Esophagus muscularis mucosa (tissue), 4 donors: ENCODE results near the gene GALR2. TPM values are rescaled to one million over a fixed set of nuclear protein-coding genes. Genes with fewer than 3 reads are reported as not detected.

Source experiments
- DNase-seq: peaks from one replicate; pipeline ENCODE4 v3.0.0-alpha.2; 2017; ENCODE audit errors: extremely low spot score
- H3K27ac ChIP-seq, 4 donors: fragments of 200-600 bp; sonication (generic); replicated peaks in 1 of 4; 1 replicate in 3 of 4; 2 replicates in 1 of 4; pipeline ENCODE4 v1.5.1; 2016 to 2019; ENCODE audit warnings: mild to moderate bottlenecking in 1 of 4
- H3K27me3 ChIP-seq, 4 donors: fragments of 200-600 bp; sonication (generic); one replicate each; pipeline versions ENCODE4 v1.5.1 to v1.6.0; 2016 to 2019
- H3K36me3 ChIP-seq, 4 donors: fragments of 200-600 bp; sonication (generic); one replicate each; pipeline ENCODE4 v1.5.1; 2016 to 2019
- H3K4me1 ChIP-seq, 4 donors: fragments of 200-600 bp; sonication (generic); one replicate each; pipeline ENCODE4 v1.5.1; 2016 to 2019
- H3K4me3 ChIP-seq, 4 donors: fragments of 200-600 bp; sonication (generic); 1 replicate in 2 of 4; 2 replicates in 2 of 4; pipeline ENCODE4 v1.5.1; 2016 to 2019; ENCODE audit warnings: mild to moderate bottlenecking in 4 of 4, moderate library complexity in 1 of 4
- H3K9me3 ChIP-seq, 4 donors: fragments of 200-600 bp; sonication (generic); 1 replicate in 3 of 4; 2 replicates in 1 of 4; pipeline ENCODE4 v1.5.1; 2016 to 2019
- EP300 ChIP-seq: sonication (generic); formaldehyde crosslinking; IDR thresholded peaks from one replicate; pipeline ENCODE4 v1.6.1; 2017; ENCODE audit warnings: antibody characterized with exemption
- POLR2A ChIP-seq: fragments of 450-650 bp; IDR thresholded peaks from one replicate; pipeline ENCODE4 v1.6.1; 2017; ENCODE audit warnings: antibody characterized with exemption, moderate library complexity, mild to moderate bottlenecking, low read depth
- POLR2AphosphoS5 ChIP-seq, 2 donors: sonication (generic); formaldehyde crosslinking; IDR thresholded peaks; one replicate each; pipeline ENCODE4 v1.6.1; 2017; ENCODE audit warnings: antibody characterized with exemption in 2 of 2
- WGBS: methylation state at CpG from one replicate; pipeline ENCODE4 v1.1.5; 2018; 5-methylcytosine and 5-hydroxymethylcytosine counted together
- intact Hi-C: fragments of 100-400 bp; cut with DNase I; formaldehyde crosslinking; loops from one replicate; pipeline ENCODE4 v1.15.1; 2023
- total RNA-seq, 4 donors: library from RNA; depleted of rRNA; stranded (reverse); fragments of >200 nt; gene quantifications; one replicate each; pipeline versions ENCODE4 v1.1.0 to v1.2.1, GENCODE V29; 2016
- TF ChIP-seq, protein P1 (sequence below), 3 experiments: fragments of 200-600 bp in 2 of 3; fragments of 450-650 bp in 1 of 3; sonication (generic) in 2 of 3; IDR thresholded peaks; one replicate each; pipeline ENCODE4 v1.5.1; 2017 to 2019; ENCODE audit warnings: antibody characterized with exemption in 3 of 3, mild to moderate bottlenecking in 2 of 3, moderate library complexity in 1 of 3

Gene GALR2
- total RNA-seq, 4 donors from 2014 or later = 0.50 TPM; not detected in 3

DNA sequence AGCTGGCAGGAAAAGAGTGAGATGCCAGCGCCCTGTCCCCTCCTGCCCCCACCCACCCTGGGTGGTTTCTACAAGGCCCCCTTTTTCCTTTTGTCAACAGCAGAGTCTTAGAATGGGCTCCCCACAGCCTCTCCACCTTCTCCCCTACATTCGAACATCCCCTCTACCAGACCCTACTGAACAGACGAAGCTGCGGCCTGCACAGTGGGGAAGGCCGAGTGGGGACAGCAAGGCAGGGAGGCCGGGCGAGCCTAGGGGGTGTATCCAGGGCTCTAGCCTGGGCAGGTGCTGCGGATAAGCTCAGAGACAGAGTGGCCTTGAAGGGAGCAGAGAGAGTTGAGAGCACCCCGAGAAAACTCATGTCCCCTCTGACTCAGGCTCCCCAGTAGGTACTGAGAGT, 11.8 kb downstream of the GALR2 start:
- TF ChIP-seq POLR2AphosphoS5 (IDR thresholded peaks at IDR 0.05) (no peak), POLR2A (no peak), EP300 (no peak)
- TF ChIP-seq, protein P1, sequence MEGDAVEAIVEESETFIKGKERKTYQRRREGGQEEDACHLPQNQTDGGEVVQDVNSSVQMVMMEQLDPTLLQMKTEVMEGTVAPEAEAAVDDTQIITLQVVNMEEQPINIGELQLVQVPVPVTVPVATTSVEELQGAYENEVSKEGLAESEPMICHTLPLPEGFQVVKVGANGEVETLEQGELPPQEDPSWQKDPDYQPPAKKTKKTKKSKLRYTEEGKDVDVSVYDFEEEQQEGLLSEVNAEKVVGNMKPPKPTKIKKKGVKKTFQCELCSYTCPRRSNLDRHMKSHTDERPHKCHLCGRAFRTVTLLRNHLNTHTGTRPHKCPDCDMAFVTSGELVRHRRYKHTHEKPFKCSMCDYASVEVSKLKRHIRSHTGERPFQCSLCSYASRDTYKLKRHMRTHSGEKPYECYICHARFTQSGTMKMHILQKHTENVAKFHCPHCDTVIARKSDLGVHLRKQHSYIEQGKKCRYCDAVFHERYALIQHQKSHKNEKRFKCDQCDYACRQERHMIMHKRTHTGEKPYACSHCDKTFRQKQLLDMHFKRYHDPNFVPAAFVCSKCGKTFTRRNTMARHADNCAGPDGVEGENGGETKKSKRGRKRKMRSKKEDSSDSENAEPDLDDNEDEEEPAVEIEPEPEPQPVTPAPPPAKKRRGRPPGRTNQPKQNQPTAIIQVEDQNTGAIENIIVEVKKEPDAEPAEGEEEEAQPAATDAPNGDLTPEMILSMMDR (IDR thresholded peaks at IDR 0.05) = no peak
- H3K4me3 ChIP-seq = no peak overlapping the region
- H3K27ac ChIP-seq = no peak overlapping the region
- DNase-seq = no peak
- peaks cover 66 to 97% (median 92%) of the 10 kb centered on the region in 4 donors for H3K36me3 ChIP-seq
- no peaks in the 10 kb centered on the region for H3K27me3 ChIP-seq
- H3K9me3 ChIP-seq = no peaks in the 10 kb centered on the region
- H3K4me1 ChIP-seq = no peaks in the 10 kb centered on the region
- intact Hi-C loops = no loop called here
- 93% methylated on average over 9 of the region's 9 CpGs for WGBS

DNA sequence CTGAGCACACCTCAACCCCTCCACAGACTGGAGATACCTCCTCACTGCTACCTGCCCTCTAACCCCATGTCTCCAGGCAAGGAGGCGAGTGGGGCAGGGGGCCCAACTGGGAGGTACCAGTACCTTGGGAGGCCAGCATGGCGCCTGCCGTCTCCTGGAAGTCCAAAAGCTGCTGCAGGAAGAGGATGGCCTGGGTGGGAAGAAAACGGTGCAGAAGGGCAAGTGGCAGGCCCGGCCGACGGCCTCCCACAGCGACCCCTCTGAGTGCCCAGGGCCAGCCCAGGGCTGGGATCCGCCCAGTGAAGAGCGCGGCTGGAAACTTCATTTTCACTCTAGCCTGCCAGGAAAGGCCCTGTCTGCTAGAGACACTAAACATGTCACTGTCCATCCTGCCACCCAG, 12.9 kb downstream of the GALR2 start:
- peaks cover 69 to 100% (median 98%) of the 10 kb centered on the region in 4 donors for H3K36me3 ChIP-seq
- intact Hi-C loops = no loop called here
- no peak overlapping the region for H3K4me3 ChIP-seq
- H3K27ac ChIP-seq = no peak overlapping the region
- DNase-seq = no peak
- 85% methylated on average over 10 of the region's 11 CpGs for WGBS
- TF ChIP-seq POLR2A = no peak
- TF ChIP-seq POLR2AphosphoS5 (IDR thresholded peaks at IDR 0.05) = no peak
- no peak for TF ChIP-seq EP300
- TF ChIP-seq, protein P1 (IDR thresholded peaks at IDR 0.05) = no peak
- no peaks in the 10 kb centered on the region for H3K4me1 ChIP-seq
- no peaks in the 10 kb centered on the region for H3K9me3 ChIP-seq
- H3K27me3 ChIP-seq = no peaks in the 10 kb centered on the region

GRCh38 chr17:76088041-76088867, 13.7 kb downstream of the GALR2 start:
- Histone ChIP-seq H3K4me1 (no peaks in the 10 kb centered on the region), H3K36me3 (peaks cover 72 to 100% (median 98%) of the 10 kb centered on the region in 4 donors), H3K27ac (no peak overlapping the region), H3K9me3 (no peaks in the 10 kb centered on the region), H3K4me3 (no peak overlapping the region), H3K27me3 (no peaks in the 10 kb centered on the region)
- WGBS = 82% methylated on average over 22 of the region's 25 CpGs
- intact Hi-C loops = no loop called here
- no peak for DNase-seq
- TF ChIP-seq POLR2A (no peak), POLR2AphosphoS5 (IDR thresholded peaks at IDR 0.05) (no peak), EP300 (no peak)
- TF ChIP-seq, protein P1 (IDR thresholded peaks at IDR 0.05) = no peak

GRCh38 chr17:76088868-76089576, 14.4 kb downstream of the GALR2 start:
- H3K27ac ChIP-seq = no peak overlapping the region
- no peaks in the 10 kb centered on the region for H3K27me3 ChIP-seq
- intact Hi-C loops = no loop called here
- 87% methylated on average over 22 of the region's 25 CpGs for WGBS
- peaks cover 72 to 100% (median 98%) of the 10 kb centered on the region in 4 donors for H3K36me3 ChIP-seq
- no peak overlapping the region for H3K4me3 ChIP-seq
- DNase-seq = no peak
- TF ChIP-seq EP300 (no peak), POLR2AphosphoS5 (IDR thresholded peaks at IDR 0.05) (no peak), POLR2A (no peak)
- TF ChIP-seq, protein P1 (IDR thresholded peaks at IDR 0.05) = no peak
- no peaks in the 10 kb centered on the region for H3K4me1 ChIP-seq
- H3K9me3 ChIP-seq = no peaks in the 10 kb centered on the region
